GM12891 (cell line): Measurements from ENCODE around the gene ATOH8.

Experiments
- PAX5 ChIP-seq: IDR thresholded peaks from 2 replicates; pipeline ENCODE4 v1.6.1; 2011; ENCODE audit warnings: low read length, moderate library complexity, mild to moderate bottlenecking; ENCODE audit not compliant: insufficient read depth, severe bottlenecking
- POLR2A ChIP-seq: IDR thresholded peaks from 2 replicates; pipeline ENCODE4 v1.6.1; 2011; ENCODE audit warnings: low read depth, low read length, control low read depth
- POLR2AphosphoS5 ChIP-seq: IDR thresholded peaks from 2 replicates; pipeline ENCODE4 v1.6.1; 2011; ENCODE audit warnings: low read depth, low read length, control low read depth
- POU2F2 ChIP-seq: IDR thresholded peaks from 2 replicates; pipeline ENCODE4 v1.6.1; 2011; ENCODE audit warnings: low read depth, mild to moderate bottlenecking, control low read depth, low read length, moderate library complexity
- SPI1 ChIP-seq: IDR thresholded peaks from 2 replicates; pipeline ENCODE4 v1.6.1; 2011; ENCODE audit warnings: low read depth, low read length, control low read depth
- TAF1 ChIP-seq: IDR thresholded peaks from 2 replicates; pipeline ENCODE4 v1.6.1; 2011; ENCODE audit warnings: low read depth, low read length, control low read depth

DNA sequence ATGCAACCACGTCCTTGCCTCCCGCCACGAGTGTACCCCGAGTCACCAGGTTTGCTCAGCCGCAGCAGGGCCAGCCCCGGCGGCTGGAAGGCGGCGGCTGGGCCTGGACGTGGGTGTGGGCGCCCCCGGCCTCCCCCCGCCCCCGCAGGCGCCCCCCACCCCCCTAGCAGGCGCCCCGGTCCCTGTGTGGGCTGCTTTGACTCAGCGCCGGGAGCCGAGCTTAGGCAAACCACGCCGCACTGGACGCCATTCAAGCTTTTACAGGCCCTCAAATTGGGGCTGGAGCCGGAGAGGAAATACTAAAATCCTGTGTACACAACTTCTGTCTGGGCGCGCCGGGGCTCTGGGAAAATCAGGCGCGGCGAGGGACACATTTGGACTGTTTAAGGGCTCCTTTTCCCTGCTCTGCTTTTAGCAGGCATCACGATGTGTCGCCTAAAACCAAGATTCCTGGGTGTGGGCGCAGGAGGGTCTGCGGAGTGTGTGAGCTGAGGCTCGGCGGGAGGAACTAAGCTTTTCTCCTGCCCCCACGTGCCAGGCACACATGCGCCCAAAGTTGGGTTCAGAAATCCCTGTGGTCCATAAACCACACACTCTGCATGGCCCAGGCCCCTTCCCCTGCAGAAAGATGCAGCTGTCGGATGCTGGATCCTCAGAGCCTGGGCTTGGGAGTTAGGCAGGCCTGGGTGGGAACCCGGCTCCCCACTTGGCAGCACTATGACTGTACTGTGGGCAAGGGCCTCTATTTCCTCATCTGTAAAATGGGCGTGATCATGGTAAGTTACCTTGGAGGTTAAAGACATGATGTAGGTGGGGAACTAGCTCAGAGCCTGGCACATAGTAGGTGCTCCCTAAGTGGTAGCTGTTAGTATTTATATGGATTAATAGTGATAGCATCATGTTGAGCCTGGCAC is 57.6 kb downstream of the ATOH8 start:
- TF ChIP-seq POLR2A = no peak
- no peak for TF ChIP-seq POLR2AphosphoS5
- TF ChIP-seq TAF1 = no peak
- TF ChIP-seq PAX5 = no peak
- TF ChIP-seq SPI1 = no peak
- TF ChIP-seq POU2F2 = no peak
